ENCODE data around the gene UTP15.
A peak's percentile ranks its signal among the peaks of the same experiment; 100 is the strongest.

The UTP15 gene

DNA sequence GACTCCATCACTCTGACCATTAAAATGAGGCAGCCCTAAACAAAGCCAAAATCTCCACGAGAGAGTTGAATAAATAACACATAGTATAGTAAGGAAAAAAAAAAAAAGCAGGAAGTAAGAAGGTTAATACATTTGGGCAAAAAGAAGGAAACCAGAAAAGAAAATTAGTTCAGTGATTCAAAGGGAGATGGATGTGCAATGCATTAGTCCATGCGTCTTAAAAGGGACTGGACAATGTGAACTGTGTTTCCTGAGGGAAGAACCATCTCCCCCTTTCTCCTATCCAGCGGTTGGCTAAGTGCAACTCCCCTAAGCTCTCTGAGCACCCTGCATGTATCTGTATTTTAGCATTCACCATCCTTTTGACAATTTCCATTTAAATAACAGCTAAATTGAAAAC lies 1.5 kb upstream of the UTP15 start:
- TF ChIP-seq, protein P1, sequence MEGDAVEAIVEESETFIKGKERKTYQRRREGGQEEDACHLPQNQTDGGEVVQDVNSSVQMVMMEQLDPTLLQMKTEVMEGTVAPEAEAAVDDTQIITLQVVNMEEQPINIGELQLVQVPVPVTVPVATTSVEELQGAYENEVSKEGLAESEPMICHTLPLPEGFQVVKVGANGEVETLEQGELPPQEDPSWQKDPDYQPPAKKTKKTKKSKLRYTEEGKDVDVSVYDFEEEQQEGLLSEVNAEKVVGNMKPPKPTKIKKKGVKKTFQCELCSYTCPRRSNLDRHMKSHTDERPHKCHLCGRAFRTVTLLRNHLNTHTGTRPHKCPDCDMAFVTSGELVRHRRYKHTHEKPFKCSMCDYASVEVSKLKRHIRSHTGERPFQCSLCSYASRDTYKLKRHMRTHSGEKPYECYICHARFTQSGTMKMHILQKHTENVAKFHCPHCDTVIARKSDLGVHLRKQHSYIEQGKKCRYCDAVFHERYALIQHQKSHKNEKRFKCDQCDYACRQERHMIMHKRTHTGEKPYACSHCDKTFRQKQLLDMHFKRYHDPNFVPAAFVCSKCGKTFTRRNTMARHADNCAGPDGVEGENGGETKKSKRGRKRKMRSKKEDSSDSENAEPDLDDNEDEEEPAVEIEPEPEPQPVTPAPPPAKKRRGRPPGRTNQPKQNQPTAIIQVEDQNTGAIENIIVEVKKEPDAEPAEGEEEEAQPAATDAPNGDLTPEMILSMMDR (IDR thresholded peaks at IDR 0.05): no peak
- Histone ChIP-seq H3K27me3 (no peaks in the 10 kb centered on the region), H3K4me1 (peaks cover 0 to 29% (median 17%) of the 10 kb centered on the region in 4 donors), H3K9me3 (no peaks in the 10 kb centered on the region), H3K4me3 (peak overlapping the region; percentile 69 to 74), H3K36me3 (peaks cover 30 to 32% (median 31%) of the 10 kb centered on the region in 3 donors), H3K27ac (peak overlapping the region; percentile 91 to 95)
- DNase-seq: no peak
- intact Hi-C loops (cut with DNase I; ENCODE audit: low total_unique reads): no loop called here

DNA sequence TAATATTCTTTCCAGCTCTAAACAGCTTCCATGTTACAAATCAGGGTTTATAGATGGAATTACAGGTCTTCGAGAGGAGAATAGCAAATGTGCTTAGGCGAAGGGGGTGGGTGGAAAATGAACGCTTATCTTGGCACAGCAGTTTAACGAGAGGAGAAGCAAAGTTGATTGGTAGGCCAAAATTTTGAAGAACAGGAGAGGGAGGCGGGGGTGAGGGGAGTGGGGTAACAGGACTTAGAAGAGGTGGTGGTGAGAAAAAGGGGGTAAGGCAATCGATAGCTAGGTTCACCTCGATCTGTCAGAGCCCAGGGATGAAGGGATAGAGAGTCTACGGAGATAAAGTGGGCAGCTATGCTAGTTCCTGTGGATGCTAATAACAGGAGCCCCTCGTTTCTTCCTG lies 868 bp upstream of the UTP15 start:
- H3K36me3 ChIP-seq: peaks cover 26 to 31% (median 28%) of the 10 kb centered on the region in 3 donors
- H3K27ac ChIP-seq: peak overlapping the region; percentile 91 to 95
- no peaks in the 10 kb centered on the region for H3K9me3 ChIP-seq
- no peaks in the 10 kb centered on the region for H3K27me3 ChIP-seq
- peak overlapping the region; percentile 69 to 74 for H3K4me3 ChIP-seq
- TF ChIP-seq, protein P1 (IDR thresholded peaks at IDR 0.05): no peak
- no peak for DNase-seq
- intact Hi-C loops (cut with DNase I; ENCODE audit: low total_unique reads): loop anchor here (5.0 kb wide), 1 partner anchor 52 kb away; no protein-coding TSS in a partner anchor
- H3K4me1 ChIP-seq: peaks cover 0 to 29% (median 17%) of the 10 kb centered on the region in 4 donors

DNA sequence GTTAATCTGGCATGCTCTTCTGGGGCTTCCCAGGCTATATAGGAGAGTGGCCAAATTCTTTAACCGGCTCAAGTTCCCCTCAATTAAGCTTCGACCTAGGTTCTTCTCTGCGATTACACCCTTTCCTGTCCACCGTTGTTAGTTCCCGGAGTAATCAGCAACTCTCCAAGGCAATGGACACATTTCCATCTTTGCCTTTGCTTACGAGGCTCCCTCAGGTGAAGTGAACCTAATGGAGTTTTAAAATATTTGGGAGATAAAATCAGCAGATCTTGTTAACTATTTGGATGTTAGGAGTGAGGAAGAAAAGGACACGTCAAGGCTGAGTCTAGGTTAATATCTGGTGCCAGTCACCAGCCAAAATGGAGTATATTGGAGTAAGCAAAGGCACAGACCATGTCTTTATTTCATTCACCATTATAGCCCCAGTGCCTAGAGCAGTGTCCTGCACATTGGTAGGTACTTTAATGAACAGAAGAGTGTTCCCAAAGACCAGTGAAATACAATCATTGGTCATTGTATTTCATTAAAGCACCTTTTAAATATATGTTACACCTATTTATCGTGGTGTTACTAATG lies 515 bp downstream of the UTP15 start:
- no peak for DNase-seq
- no peaks in the 10 kb centered on the region for H3K9me3 ChIP-seq
- H3K4me1 ChIP-seq: peaks cover 0 to 29% (median 17%) of the 10 kb centered on the region in 4 donors
- H3K4me3 ChIP-seq: peak overlapping the region; percentile 69 to 74
- intact Hi-C loops (cut with DNase I; ENCODE audit: low total_unique reads): loop anchor here (5.0 kb wide), 1 partner anchor 54 kb away; no protein-coding TSS in a partner anchor
- H3K27me3 ChIP-seq: no peaks in the 10 kb centered on the region
- TF ChIP-seq, protein P1 (IDR thresholded peaks at IDR 0.05): no peak
- H3K36me3 ChIP-seq: peaks cover 17 to 33% (median 28%) of the 10 kb centered on the region in 3 donors
- H3K27ac ChIP-seq: peak overlapping the region; percentile 91 to 95

DNA sequence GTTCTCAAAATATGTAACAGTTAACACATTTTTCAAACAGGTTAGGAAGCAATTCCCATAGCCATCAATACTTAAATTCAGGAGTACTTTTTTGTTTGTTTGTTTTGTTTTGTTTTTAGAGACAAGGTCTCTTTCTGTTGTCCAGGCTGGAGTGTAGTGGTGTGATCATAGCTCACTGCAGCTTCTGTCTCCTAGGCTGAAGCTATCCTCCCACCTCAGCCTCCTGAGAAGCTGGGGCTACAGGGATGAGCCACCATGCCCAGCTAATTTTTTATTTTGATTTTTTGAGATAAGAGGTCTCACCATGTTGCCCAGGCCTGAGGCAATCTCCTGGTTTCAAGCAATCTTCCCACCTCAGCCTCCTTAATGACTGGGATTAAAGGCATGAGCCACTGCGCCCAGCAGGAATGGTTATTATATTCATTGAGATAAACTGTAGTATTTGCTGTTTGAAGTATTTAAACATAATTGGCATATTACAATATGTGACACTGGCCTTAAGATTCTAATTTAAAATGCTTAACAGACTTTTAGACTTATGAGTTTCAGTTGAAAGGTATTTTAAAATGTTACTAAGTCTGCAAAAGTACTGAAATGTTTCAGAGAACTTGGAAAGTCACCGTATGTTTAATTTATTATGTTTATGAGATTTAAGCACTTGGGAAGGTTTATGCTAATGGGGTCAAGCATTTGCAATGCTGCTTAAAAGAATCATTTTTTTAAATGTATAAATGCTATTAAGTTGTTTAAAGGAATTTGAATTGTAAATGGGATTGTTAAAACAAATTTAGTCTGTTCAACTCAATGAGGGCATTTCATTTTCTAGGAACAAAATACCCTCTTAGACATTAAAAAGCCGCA lies 17.0 kb downstream of the UTP15 start:
- H3K4me1 ChIP-seq: no peaks in the 10 kb centered on the region
- DNase-seq: no peak
- TF ChIP-seq, protein P1 (IDR thresholded peaks at IDR 0.05): no peak
- no peaks in the 10 kb centered on the region for H3K9me3 ChIP-seq
- intact Hi-C loops (cut with DNase I; ENCODE audit: low total_unique reads): no loop called here
- peaks cover 28 to 48% (median 37%) of the 10 kb centered on the region in 3 donors for H3K36me3 ChIP-seq
- H3K27me3 ChIP-seq: no peaks in the 10 kb centered on the region
- no peak overlapping the region for H3K27ac ChIP-seq
- no peak overlapping the region for H3K4me3 ChIP-seq

DNA sequence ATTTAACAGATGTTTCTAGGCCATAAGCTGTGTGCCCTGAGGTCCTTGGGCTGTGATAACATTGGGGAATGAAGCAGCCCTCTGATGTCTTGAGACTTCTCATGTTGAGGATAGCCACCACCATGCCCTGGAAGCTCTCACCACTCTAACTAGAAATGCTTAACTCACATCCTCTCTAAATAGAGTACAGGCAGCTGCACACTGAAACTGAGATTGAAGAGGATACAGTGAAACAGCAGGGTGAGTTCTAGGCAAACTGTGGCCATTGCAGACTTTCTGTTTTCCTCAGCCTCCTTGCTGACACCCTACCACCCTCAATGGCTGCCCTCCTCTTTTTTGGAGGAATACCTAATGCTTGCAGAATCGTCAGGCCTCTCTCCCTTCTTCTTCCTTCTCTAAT lies 22.4 kb downstream of the UTP15 start:
- H3K27ac ChIP-seq: no peak overlapping the region
- no peaks in the 10 kb centered on the region for H3K4me1 ChIP-seq
- H3K27me3 ChIP-seq: no peaks in the 10 kb centered on the region
- H3K4me3 ChIP-seq: no peak overlapping the region
- H3K9me3 ChIP-seq: no peaks in the 10 kb centered on the region
- TF ChIP-seq, protein P1 (IDR thresholded peaks at IDR 0.05): no peak
- intact Hi-C loops (cut with DNase I; ENCODE audit: low total_unique reads): no loop called here
- DNase-seq: no peak
- H3K36me3 ChIP-seq: no peaks in the 10 kb centered on the region

Measured in tibial artery (tissue), 4 donors.